Measurements from ENCODE around the gene SEMA3E.
"Not testable (repeated sequence)": the region's sequence is repeated elsewhere in the genome, so short reads cannot be mapped to it uniquely, and the experiment has no call there.

DNA sequence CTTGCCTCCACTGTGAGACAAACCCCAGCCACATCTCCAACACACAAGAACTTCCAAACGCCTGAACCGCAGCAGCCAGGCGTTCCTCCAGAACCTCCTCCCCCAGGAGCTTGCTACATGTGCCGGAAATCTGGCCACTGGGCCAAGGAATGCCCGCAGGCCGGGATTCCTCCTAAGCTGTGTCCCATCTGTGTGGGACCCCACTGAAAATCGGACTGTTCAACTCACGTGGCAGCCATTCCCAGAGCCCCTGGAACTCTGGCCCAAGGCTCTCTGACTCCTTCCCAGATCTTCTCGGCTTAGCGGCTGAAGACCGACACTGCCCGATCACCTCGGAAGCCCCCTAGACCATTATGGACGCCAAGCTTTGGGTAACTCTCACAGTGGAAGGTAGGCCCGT is 187.1 kb downstream of the SEMA3E start:
- TF ChIP-seq ELF1 (IDR thresholded peaks at IDR 0.05); YY1 (IDR thresholded peaks at IDR 0.05; ENCODE audit: low read depth); GABPA (IDR thresholded peaks at IDR 0.05; ENCODE audit: low read depth): not testable (repeated sequence)
- TF ChIP-seq, protein P1, sequence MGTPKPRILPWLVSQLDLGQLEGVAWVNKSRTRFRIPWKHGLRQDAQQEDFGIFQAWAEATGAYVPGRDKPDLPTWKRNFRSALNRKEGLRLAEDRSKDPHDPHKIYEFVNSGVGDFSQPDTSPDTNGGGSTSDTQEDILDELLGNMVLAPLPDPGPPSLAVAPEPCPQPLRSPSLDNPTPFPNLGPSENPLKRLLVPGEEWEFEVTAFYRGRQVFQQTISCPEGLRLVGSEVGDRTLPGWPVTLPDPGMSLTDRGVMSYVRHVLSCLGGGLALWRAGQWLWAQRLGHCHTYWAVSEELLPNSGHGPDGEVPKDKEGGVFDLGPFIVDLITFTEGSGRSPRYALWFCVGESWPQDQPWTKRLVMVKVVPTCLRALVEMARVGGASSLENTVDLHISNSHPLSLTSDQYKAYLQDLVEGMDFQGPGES (IDR thresholded peaks at IDR 0.05; ENCODE audit: low read depth, low read length), result not testable (repeated sequence)
- TF ChIP-seq, protein P2, sequence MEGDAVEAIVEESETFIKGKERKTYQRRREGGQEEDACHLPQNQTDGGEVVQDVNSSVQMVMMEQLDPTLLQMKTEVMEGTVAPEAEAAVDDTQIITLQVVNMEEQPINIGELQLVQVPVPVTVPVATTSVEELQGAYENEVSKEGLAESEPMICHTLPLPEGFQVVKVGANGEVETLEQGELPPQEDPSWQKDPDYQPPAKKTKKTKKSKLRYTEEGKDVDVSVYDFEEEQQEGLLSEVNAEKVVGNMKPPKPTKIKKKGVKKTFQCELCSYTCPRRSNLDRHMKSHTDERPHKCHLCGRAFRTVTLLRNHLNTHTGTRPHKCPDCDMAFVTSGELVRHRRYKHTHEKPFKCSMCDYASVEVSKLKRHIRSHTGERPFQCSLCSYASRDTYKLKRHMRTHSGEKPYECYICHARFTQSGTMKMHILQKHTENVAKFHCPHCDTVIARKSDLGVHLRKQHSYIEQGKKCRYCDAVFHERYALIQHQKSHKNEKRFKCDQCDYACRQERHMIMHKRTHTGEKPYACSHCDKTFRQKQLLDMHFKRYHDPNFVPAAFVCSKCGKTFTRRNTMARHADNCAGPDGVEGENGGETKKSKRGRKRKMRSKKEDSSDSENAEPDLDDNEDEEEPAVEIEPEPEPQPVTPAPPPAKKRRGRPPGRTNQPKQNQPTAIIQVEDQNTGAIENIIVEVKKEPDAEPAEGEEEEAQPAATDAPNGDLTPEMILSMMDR (IDR thresholded peaks at IDR 0.05), result not testable (repeated sequence)

All from SK-N-SH (cell line).